D341Med (cell line): ENCODE data around the gene TEAD1.

ENCODE experiments used
- DNase-seq: peaks from one replicate; pipeline ENCODE4 v3.0.0; 2012; ENCODE audit warnings: low spot score

The TEAD1 gene

GRCh38 chr11:12789596-12790215 is 115.5 kb downstream of the TEAD1 start:
- DNase-seq: peak; percentile 60

- DNase-seq: no peak
Measured at GRCh38 chr11:12790861-12791616, 116.8 kb downstream of the TEAD1 start.

- no peak for DNase-seq
Measured at GRCh38 chr11:12792018-12792417, 117.8 kb downstream of the TEAD1 start.

- no peak for DNase-seq
Measured at GRCh38 chr11:12792590-12792989, 118.4 kb downstream of the TEAD1 start.

- no peak for DNase-seq
Measured at GRCh38 chr11:12793065-12793464, 118.8 kb downstream of the TEAD1 start.

GRCh38 chr11:12793506-12793905 is 119.3 kb downstream of the TEAD1 start:
- no peak for DNase-seq

- no peak for DNase-seq
Measured at GRCh38 chr11:12794576-12795230, 120.5 kb downstream of the TEAD1 start.

- no peak for DNase-seq
Measured at GRCh38 chr11:12797996-12798395, 123.8 kb downstream of the TEAD1 start.

- DNase-seq: no peak
Measured at GRCh38 chr11:12798609-12799011, 124.4 kb downstream of the TEAD1 start.

GRCh38 chr11:12799334-12799835 is 125.2 kb downstream of the TEAD1 start:
- DNase-seq: peak; percentile 44

- DNase-seq: peak; percentile 36
Measured at GRCh38 chr11:12800032-12800671, 125.9 kb downstream of the TEAD1 start.

GRCh38 chr11:12800871-12801270 is 126.7 kb downstream of the TEAD1 start:
- DNase-seq: peak; percentile 43

GRCh38 chr11:12801976-12802375 is 127.8 kb downstream of the TEAD1 start:
- DNase-seq: no peak

GRCh38 chr11:12802418-12803085 is 128.3 kb downstream of the TEAD1 start:
- DNase-seq: peak; percentile 50

GRCh38 chr11:12803086-12803826 is 129.0 kb downstream of the TEAD1 start:
- no peak for DNase-seq

GRCh38 chr11:12806113-12806512 is 131.9 kb downstream of the TEAD1 start:
- DNase-seq: no peak

- no peak for DNase-seq
Measured at GRCh38 chr11:12807621-12808020, 133.4 kb downstream of the TEAD1 start.

GRCh38 chr11:12808519-12808918 is 134.3 kb downstream of the TEAD1 start:
- DNase-seq: no peak

- DNase-seq: no peak
Measured at GRCh38 chr11:12809364-12809763, 135.1 kb downstream of the TEAD1 start.

- no peak for DNase-seq
Measured at GRCh38 chr11:12809864-12810567, 135.8 kb downstream of the TEAD1 start.

- DNase-seq: no peak
Measured at GRCh38 chr11:12810568-12810894, 136.3 kb downstream of the TEAD1 start.
